ENCODE data around the gene NEU1.
"Not testable (repeated sequence)": the region's sequence is repeated elsewhere in the genome, so short reads cannot be mapped to it uniquely, and the experiment has no call there.

- not testable (repeated sequence) for TF ChIP-seq CTCF (IDR thresholded peaks at IDR 0.05); E2F6 (IDR thresholded peaks at IDR 0.05; ENCODE audit: borderline replicate concordance, low read depth); HDAC2 (IDR thresholded peaks at IDR 0.05)
Measured at GRCh38 chr6:31868658-31868971, 6.0 kb upstream of the NEU1 start.

Measured in A549 (cell line).